Osteocyte (in vitro differentiated cells): ENCODE data around the gene ZRANB1. TPM values are rescaled to one million over a fixed set of nuclear protein-coding genes. Genes with fewer than 3 reads are reported as not detected.
A peak's percentile ranks its signal among the peaks of the same experiment; 100 is the strongest.

Source experiments
- DNase-seq: peaks from one replicate; pipeline ENCODE4 v3.0.0; 2021; ENCODE audit warnings: mixed read lengths; ENCODE audit not compliant: unreplicated experiment; ENCODE audit errors: extremely low spot score
- H3K27ac Mint-ChIP-seq: one replicate; pipeline ENCODE4 v1.8.0; 2021; ENCODE audit warnings: mild to moderate bottlenecking, mixed read lengths; ENCODE audit not compliant: unreplicated experiment
- H3K27me3 Mint-ChIP-seq: one replicate; pipeline ENCODE4 v1.8.0; 2021; ENCODE audit warnings: mixed read lengths; ENCODE audit not compliant: unreplicated experiment
- H3K36me3 Mint-ChIP-seq: one replicate; pipeline ENCODE4 v1.8.0; 2021; ENCODE audit warnings: mixed read lengths; ENCODE audit not compliant: unreplicated experiment
- H3K4me1 Mint-ChIP-seq: one replicate; pipeline ENCODE4 v1.8.0; 2021; ENCODE audit warnings: mixed read lengths; ENCODE audit not compliant: unreplicated experiment
- H3K4me3 Mint-ChIP-seq: one replicate; pipeline ENCODE4 v1.8.0; 2021; ENCODE audit warnings: mild to moderate bottlenecking, moderate library complexity, mixed read lengths; ENCODE audit not compliant: unreplicated experiment
- H3K9me3 Mint-ChIP-seq: one replicate; pipeline ENCODE4 v1.8.0; 2021; ENCODE audit warnings: mixed read lengths; ENCODE audit not compliant: unreplicated experiment
- CTCF ChIP-seq: fragments of 200-600 bp; sonication (generic); IDR thresholded peaks from 2 replicates; pipeline ENCODE4 v1.5.0; 2021; ENCODE audit warnings: antibody characterized with exemption, mild to moderate bottlenecking, moderate library complexity
- total RNA-seq: library from RNA; stranded (reverse); gene quantifications from 2 replicates; pipeline ENCODE4 v1.2.1, GENCODE V29; 2021

The ZRANB1 gene
- total RNA-seq, 1 donor from 2014 or later = 26.8 TPM

- peak overlapping the region; percentile 94 for H3K27ac Mint-ChIP-seq
- no peaks in the 10 kb centered on the region for H3K36me3 Mint-ChIP-seq
- H3K27me3 Mint-ChIP-seq = no peaks in the 10 kb centered on the region
- H3K4me1 Mint-ChIP-seq = peaks cover 28% of the 10 kb centered on the region
- H3K9me3 Mint-ChIP-seq = no peaks in the 10 kb centered on the region
- no peak for TF ChIP-seq CTCF
- no peak for DNase-seq
- peak overlapping the region; percentile 86 for H3K4me3 Mint-ChIP-seq
These were observed 23.0 kb upstream of the ZRANB1 start for GRCh38 chr10:124918906-124919305.

- no peak for TF ChIP-seq CTCF
- no peak for DNase-seq
- Mint-ChIP-seq H3K36me3 (no peaks in the 10 kb centered on the region), H3K27ac (no peak overlapping the region), H3K4me3 (no peak overlapping the region), H3K4me1 (peaks cover 37% of the 10 kb centered on the region), H3K27me3 (no peaks in the 10 kb centered on the region), H3K9me3 (no peaks in the 10 kb centered on the region)
These were observed 20.7 kb upstream of the ZRANB1 start for GRCh38 chr10:124921261-124921660.

GRCh38 chr10:124923684-124924083 is 18.2 kb upstream of the ZRANB1 start:
- Mint-ChIP-seq H3K9me3 (no peaks in the 10 kb centered on the region), H3K4me1 (peaks cover 36% of the 10 kb centered on the region), H3K4me3 (no peak overlapping the region), H3K27me3 (no peaks in the 10 kb centered on the region), H3K27ac (no peak overlapping the region), H3K36me3 (peaks cover 10% of the 10 kb centered on the region)
- DNase-seq = no peak
- TF ChIP-seq CTCF = no peak

- peaks cover 23% of the 10 kb centered on the region for H3K4me1 Mint-ChIP-seq
- no peak overlapping the region for H3K4me3 Mint-ChIP-seq
- no peaks in the 10 kb centered on the region for H3K27me3 Mint-ChIP-seq
- no peak overlapping the region for H3K27ac Mint-ChIP-seq
- H3K36me3 Mint-ChIP-seq = peaks cover 13% of the 10 kb centered on the region
- no peak for TF ChIP-seq CTCF
- H3K9me3 Mint-ChIP-seq = no peaks in the 10 kb centered on the region
- DNase-seq = no peak
These were observed 15.4 kb upstream of the ZRANB1 start for GRCh38 chr10:124926548-124926947.

GRCh38 chr10:124928087-124928486 is 13.8 kb upstream of the ZRANB1 start:
- no peak for TF ChIP-seq CTCF
- Mint-ChIP-seq H3K4me1 (peaks cover 23% of the 10 kb centered on the region), H3K4me3 (no peak overlapping the region), H3K27me3 (no peaks in the 10 kb centered on the region), H3K27ac (no peak overlapping the region), H3K9me3 (peaks cover 5% of the 10 kb centered on the region), H3K36me3 (peaks cover 15% of the 10 kb centered on the region)
- no peak for DNase-seq
